Suprapubic skin (tissue), 3 donors: ENCODE data around the gene LRBA.

ENCODE experiments used
- POLR2A ChIP-seq, 2 donors: fragments of 450-650 bp; IDR thresholded peaks; one replicate each; pipeline ENCODE4 v1.6.1; 2017; ENCODE audit warnings: antibody characterized with exemption in 2 of 2, mild to moderate bottlenecking in 2 of 2, moderate library complexity in 2 of 2
- TF ChIP-seq, protein P1 (sequence below), 2 donors: fragments of 200-600 bp in 1 of 2; fragments of 450-650 bp in 1 of 2; sonication (generic) in 1 of 2; IDR thresholded peaks; one replicate each; pipeline ENCODE4 v1.5.1; 2016 to 2019; ENCODE audit warnings: antibody characterized with exemption in 2 of 2, mild to moderate bottlenecking in 1 of 2, moderate library complexity in 1 of 2

DNA sequence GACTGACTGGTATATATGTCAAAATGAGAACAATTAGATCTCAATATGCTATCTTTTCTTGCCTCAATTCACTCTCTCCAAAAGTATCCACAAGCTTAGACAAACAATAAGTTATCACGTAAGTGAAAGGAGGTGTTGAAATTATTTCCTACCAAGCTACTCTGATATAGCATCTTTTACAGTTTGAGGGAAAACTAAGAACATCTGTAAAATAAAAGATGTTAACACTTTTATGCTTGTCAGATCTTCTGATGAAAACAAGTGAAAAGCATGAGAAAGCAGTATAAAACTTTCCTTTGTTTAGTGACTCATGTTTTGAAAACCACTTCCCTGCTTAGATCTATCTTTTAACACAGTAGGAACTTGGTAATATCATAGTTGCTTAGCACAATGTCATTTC is 441.6 kb downstream of the LRBA start:
- TF ChIP-seq POLR2A (IDR thresholded peaks at IDR 0.05) = no peak
- TF ChIP-seq, protein P1, sequence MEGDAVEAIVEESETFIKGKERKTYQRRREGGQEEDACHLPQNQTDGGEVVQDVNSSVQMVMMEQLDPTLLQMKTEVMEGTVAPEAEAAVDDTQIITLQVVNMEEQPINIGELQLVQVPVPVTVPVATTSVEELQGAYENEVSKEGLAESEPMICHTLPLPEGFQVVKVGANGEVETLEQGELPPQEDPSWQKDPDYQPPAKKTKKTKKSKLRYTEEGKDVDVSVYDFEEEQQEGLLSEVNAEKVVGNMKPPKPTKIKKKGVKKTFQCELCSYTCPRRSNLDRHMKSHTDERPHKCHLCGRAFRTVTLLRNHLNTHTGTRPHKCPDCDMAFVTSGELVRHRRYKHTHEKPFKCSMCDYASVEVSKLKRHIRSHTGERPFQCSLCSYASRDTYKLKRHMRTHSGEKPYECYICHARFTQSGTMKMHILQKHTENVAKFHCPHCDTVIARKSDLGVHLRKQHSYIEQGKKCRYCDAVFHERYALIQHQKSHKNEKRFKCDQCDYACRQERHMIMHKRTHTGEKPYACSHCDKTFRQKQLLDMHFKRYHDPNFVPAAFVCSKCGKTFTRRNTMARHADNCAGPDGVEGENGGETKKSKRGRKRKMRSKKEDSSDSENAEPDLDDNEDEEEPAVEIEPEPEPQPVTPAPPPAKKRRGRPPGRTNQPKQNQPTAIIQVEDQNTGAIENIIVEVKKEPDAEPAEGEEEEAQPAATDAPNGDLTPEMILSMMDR (IDR thresholded peaks at IDR 0.05) = no peak
